Cardiac fibroblast (primary cell): Measurements from ENCODE around the gene PLK1.

ENCODE experiments used
- DNase-seq, 2 donors: peaks; one replicate each; pipeline versions ENCODE4 v3.0.0 to v3.0.0-alpha.2; 2010; ENCODE audit warnings: low read depth in 2 of 2
- H3K4me3 ChIP-seq, 2 donors: replicated peaks in 1 of 2; 1 replicate in 1 of 2; 2 replicates in 1 of 2; pipeline ENCODE4 v1.5.1; 2011; ENCODE audit warnings: low read depth in 2 of 2, low read length in 2 of 2, mild to moderate bottlenecking in 2 of 2, moderate library complexity in 1 of 2
- CTCF ChIP-seq: IDR thresholded peaks from one replicate; pipeline ENCODE4 v1.5.1; 2011; ENCODE audit warnings: low read depth, mild to moderate bottlenecking, low read length, inconsistent platforms

The PLK1 gene

DNA sequence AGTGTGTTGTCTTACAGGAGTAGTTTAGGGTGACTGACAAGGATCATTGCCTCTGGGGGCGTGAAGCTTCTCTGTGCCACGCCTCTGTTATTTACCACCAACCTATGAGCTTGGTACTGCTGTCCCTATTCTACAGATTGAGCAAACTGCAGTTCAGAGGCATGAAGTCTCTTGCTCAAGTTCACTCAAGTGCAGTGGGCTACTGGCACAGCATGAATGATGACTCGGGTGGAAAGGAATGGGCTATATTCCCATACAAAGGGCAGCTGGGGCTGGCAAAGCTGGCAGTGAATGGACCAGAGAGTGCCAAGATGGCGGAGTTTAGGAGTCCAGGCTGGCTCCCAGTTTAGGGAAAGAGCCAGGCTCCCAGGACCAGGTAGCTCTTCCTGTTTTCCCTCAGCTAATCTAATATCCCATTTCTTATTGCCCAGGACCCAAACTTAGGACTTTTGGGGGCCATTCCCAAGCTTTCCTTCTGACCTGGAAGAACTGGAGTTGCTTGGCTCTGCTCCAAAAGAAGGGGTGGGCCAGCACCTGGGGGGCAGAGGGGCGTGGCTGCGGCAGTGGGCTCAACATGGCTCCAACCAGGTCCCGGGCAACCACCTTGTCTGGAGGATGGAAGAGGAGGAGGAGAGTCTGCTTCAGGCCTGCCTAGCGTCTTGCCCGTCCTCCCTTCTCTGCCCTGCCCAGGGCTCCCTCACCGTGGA is 12.9 kb downstream of the PLK1 start:
- peak; percentile 35 to 57 for DNase-seq
- TF ChIP-seq CTCF: no peak
- H3K4me3 ChIP-seq: no peak overlapping the region

DNA sequence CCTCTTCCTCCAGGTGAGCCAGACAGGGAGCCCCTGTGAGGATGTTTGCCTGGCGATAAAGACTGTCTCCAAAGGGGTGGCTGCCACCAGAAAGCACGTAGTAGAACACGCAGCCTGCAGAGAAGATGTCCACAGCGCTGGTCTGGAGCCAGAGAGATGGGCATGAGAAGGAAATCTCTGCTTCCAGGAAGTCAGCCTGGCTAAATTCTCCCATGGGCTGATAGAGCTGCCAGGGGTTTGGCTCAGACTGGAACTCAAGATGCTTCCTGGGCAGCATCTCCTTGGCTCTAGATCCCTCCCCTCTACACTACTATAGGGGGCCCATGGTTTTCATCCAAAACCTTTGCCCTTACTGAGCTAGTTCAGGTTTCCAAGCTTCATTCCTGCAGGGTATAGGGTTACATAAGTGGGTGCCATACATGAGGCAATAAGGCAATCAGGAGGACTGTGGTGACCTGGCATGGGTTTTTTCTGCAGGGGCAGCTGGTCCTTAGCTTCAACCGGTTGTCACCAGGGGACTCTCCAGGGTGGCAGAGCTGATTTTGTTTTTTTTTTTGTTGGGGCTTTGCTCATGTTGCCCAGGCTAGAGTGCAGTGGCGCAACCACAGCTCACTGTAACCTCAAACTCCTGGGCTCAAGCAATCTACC is 13.6 kb downstream of the PLK1 start:
- no peak overlapping the region for H3K4me3 ChIP-seq
- DNase-seq: no peak
- TF ChIP-seq CTCF: no peak

DNA sequence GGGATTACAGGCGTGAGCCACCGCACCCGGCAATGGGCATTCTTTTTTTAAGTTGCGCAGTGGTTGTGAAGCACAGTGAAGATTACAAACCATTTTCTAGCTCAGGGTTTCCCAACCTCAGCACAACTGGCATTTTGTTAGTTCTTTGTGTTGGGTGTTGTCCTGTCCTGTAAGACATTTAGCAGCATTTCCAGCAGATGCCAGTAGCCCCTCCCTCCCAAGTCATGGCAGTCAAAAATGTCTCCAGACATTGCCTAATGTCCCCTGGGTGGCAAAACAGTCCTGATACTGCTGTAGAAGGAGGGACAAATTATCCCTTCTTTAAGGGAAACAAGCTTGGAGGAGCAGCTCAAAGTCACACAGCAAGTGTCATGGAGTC is 15.6 kb downstream of the PLK1 start:
- no peak for TF ChIP-seq CTCF
- no peak overlapping the region for H3K4me3 ChIP-seq
- DNase-seq: no peak

DNA sequence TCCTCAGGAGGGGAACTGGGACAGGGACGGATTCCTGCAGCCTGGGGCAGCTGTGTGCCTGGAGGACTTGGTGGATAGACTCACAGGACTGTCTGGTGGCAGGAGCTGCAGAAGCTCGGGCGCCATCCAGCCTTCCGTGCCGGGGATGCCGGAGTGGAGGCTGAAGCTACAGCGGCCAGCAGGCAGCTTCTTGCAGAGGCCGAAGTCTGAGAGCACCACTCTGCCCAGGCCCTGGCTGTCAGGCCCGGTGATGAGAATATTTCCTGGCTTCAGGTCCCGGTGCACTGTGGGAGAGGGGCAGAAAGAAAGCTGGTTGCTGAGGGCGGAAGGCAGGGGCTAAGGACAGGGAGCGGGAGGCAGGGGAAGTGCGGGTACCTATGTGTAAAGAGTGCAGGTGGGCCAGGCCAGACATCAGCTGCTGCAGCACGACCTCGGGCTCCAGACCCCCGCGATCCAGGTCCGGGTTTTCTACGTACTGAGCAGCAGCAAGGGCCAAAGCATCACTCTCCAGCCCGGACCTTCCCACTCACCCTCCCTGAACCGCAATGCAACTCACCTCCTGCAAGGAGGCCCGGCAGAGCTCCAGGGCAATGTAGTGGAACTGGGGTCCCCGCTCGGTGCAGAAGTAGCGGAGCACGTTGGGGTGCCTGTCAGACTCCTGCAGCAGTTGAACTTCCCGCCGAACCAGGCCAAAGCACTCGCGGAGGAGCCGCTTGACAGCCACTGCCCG is 16.1 kb downstream of the PLK1 start:
- TF ChIP-seq CTCF: no peak
- H3K4me3 ChIP-seq: no peak overlapping the region
- DNase-seq: peak; percentile 33 to 40

GRCh38 chr16:23695756-23696155 is 17.1 kb downstream of the PLK1 start:
- no peak overlapping the region for H3K4me3 ChIP-seq
- no peak for TF ChIP-seq CTCF
- no peak for DNase-seq

DNA sequence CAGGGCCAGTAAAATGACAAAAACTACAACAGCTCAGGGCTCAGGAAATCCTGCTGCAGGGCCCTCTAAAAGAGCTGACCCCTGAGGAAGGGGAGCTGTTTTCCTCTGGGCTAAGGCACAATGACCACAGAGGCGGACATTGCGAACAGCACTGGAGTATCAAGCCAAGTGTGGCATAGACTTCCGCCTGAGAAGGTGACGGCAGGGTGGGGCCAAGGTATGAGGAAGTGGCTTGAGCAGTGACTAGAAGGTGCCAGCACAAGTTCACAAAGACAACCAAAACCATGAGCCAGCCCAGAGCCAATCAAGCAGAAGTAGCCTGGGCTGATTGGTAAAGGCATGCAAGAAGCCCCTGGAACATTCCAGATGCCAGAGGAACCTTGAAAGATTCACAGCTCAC is 20.4 kb downstream of the PLK1 start:
- TF ChIP-seq CTCF: no peak
- no peak overlapping the region for H3K4me3 ChIP-seq
- DNase-seq: no peak
